Hepatocyte (in vitro differentiated cells): ENCODE data around the gene SEZ6.

Experiments used
- CTCF ChIP-seq: fragments of 200-600 bp; sonication (generic); IDR thresholded peaks from 2 replicates; pipeline ENCODE4 v1.5.1; 2016; ENCODE audit warnings: antibody characterized with exemption, mild to moderate bottlenecking; ENCODE audit not compliant: poor library complexity
- EZH2 ChIP-seq: fragments of 200-600 bp; sonication (generic); IDR thresholded peaks from 2 replicates; pipeline ENCODE4 v1.6.1; 2016; ENCODE audit warnings: antibody characterized with exemption, mild to moderate bottlenecking, borderline replicate concordance
- EZH2phosphoT487 ChIP-seq: fragments of 200-600 bp; sonication (generic); IDR thresholded peaks from one replicate; pipeline ENCODE4 v1.6.1; 2018; ENCODE audit warnings: antibody characterized with exemption, mild to moderate bottlenecking, low read depth, moderate library complexity; ENCODE audit not compliant: unreplicated experiment, severe bottlenecking

GRCh38 chr17:28997806-28998205 is 8.0 kb downstream of the SEZ6 start:
- TF ChIP-seq CTCF (no peak), EZH2phosphoT487 (no peak), EZH2 (no peak)
